Left forelimb (tissue), 1 donor: ENCODE measurements around the gene INAFM2.

ENCODE experiments used
- DNase-seq: peaks from one replicate; pipeline ENCODE4 v3.0.0-alpha.2; 2018; ENCODE audit warnings: low spot score

Gene INAFM2

DNA sequence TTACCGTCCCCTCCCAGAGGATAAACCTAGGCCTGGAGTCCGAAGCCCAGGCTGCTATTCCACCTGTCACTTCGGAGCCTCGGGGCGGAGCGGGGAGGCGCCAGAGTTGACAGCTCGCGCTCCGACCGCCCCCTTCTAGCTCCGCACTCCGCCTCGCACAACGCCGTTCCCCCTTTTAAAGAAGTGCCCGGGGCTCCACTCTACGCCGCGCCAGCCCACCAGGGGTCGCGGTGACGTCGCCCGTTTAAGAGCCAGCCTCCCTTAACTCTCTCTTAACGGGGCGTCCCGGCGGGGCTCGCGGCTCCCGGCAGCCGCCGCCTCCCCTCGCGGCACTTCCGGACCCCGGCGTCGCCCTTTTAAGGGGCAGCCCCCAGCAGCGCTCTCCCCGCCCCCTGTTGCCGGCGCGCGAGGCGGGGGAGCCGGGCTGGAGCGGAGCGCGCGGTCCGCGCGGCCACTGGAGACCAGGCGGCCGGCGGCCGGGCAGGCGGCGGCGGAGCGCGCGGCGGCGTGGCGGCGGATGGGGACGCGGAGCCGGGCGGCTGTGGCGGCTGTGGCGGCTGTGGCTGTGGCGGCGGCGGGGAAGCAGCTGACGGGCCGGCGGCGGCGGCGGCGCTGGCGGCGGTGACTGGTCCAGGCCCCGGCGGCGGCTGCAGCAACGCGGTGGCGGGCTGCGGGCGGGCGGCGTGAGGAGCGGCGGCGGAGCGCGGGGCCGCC is at the start of gene INAFM2:
INAFM2 (plus strand) TSS at position 454 of the 714 bp plus-strand sequence. CDS start 364 bp downstream, outside the sequence.
- peak; percentile 93 for DNase-seq

DNA sequence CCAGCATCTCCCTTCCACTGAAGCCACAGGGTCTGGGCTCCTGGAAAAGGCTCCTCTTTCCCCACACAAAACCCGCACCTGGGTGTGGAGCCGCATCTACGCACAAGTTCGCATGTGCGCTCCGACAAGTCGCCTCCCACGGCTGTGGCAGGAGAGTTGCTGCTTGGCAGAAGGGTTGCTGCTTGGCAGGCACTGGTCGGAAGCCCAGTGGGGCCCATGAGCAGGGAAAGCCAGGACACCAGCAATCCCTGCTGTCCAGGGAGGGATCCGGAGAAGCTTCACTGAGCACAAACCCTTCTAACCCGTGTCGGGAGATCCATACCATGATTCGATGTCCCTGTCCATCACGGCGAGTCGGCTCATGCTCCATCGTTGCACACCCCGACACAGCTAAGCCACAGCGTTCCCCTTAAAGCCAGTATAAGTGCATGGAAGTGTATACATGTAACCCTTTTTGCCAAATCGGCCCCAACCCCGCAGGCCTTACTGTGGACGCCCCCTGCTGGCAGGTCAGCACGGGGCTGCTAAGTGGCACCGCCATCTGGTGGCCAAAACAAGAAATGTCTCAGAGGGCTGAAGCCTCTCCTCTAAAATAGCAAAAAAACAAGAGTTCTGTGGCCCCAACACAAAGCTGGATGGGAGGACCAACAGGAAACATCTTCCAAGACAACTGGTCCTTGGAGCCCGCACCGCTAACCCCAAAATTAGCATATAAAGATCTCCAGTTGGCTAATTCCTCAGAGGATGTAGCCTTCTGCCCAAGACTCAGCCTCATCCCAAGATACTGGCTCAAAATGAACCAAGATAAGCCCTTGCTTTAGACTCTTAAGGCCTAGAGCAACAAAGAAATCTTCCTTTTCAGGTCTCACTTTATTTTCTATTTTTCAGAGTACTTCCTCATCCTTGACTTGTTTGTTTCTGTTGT is 48.9 kb upstream of the INAFM2 start:
- peak; percentile 77 for DNase-seq

DNA sequence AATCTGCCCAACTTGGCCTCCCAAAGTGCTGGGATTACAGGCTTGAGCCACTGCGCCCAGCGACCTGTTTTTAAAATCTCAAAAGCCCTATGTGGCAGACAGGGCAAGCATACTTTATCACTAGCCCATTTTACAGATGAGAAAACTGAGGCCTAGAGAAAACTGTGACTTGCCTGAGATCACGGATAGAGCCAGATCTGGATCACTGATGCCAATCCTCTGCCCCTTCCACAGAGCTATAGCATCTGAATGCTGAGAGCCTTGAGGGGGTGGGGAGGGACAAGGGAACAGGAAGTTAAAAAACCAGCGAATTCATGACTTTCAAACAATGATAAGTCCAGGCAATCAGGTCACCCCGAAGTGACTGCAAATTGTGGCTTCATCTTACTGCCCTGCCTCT is 48.0 kb upstream of the INAFM2 start:
- no peak for DNase-seq

DNA sequence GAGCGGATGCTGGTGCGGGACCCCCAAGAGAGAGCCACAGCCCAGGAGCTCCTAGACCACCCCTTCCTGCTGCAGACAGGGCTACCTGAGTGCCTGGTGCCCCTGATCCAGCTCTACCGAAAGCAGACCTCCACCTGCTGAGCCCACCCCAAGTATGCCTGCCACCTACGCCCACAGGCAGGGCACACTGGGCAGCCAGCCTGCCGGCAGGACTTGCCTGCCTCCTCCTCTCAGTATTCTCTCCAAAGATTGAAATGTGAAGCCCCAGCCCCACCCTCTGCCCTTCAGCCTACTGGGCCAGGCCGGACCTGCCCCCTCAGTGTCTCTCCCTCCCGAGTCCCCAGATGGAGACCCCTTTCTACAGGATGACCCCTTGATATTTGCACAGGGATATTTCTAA is 47.5 kb upstream of the INAFM2 start:
- no peak for DNase-seq

DNA sequence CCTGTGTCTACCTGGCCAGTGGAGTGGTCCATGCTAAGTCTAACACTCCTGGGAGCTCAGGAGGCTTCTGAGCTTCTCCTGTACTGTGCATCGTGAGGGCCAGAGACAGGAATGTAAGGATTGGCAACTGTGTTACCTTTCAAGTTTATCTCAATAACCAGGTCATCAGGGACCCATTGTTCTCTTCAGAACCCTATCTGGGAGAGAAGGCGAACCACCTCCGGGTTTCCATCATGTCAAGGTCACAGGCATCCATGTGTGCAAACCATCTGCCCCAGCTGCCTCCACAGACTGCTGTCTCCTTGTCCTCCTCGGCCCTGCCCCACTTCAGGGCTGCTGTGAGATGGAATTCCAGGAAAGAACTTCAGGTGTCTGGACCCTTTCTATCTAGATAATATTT is 46.6 kb upstream of the INAFM2 start:
- no peak for DNase-seq

DNA sequence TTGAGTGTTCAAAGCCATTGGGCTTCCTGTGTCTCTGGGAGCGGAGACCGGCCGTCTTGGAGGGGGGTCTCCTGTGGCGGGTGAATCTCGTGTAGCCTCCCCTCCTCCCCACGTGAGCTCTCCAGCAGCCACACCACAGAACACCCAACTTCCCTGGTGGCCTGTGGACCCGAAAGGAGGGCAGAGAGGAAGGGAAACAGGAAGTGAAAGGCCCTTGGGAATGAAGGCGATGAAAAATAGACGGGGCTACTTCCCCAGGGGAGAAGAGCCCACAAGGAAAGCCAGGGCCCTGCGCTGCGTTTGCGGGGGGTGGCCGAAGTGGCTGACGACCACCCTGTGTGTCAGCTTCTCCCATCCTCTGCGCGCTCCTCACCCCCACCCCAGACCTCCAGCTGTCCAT is 46.0 kb upstream of the INAFM2 start:
- no peak for DNase-seq

DNA sequence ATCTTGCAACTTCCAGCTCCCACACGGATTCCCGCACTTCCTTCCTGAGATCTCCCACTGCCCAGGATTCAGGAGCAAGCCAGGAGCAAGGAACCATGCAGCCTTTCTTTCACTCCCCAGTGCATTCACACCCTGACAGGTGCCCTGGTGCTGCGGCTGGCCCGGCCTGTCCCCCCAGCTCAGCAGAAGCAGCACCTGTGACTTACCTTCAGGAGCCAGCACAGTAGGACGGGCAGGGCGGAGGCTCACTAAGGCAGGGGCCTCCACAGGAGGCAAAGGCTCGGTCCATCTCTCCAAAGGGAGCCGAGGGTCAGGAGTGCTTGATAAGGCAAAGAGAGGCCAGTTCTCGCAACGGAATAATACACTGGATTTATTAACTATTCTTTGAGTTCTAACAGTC is 45.5 kb upstream of the INAFM2 start:
- no peak for DNase-seq

DNA sequence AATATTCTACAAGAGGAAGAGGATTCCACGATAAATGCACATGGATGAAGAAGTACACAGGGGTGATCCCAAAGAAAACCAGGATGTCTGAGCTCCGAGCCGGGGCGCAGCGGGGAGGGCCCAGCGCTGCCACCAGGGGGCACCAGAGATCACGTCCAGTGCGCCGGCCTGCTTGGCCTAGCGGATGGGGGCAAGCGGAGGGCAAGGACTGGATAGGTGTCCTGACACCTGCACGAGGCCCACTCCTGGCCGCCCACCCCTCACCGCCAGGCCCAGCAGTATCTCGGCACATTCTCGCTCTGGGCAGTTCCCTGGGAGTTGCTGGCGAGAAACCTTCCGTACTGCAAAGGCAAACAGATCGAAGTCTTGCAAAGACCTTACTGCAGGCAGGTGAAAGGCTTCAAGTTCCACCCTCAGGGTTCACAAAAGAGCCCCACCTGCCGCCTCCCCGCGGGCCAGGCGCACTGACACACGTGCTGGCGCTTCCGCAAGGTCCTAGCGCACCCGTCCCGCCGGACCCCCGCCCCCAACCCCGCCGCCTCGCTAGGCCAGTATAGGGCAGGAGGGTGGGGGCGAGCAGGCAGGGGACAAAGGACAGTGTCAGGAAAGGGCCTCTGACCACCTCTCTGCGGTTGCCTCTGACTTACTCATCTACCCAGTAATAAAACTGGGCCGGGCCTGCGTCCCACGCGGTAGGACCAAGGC is 43.9 kb upstream of the INAFM2 start:
- DNase-seq = peak; percentile 87

DNA sequence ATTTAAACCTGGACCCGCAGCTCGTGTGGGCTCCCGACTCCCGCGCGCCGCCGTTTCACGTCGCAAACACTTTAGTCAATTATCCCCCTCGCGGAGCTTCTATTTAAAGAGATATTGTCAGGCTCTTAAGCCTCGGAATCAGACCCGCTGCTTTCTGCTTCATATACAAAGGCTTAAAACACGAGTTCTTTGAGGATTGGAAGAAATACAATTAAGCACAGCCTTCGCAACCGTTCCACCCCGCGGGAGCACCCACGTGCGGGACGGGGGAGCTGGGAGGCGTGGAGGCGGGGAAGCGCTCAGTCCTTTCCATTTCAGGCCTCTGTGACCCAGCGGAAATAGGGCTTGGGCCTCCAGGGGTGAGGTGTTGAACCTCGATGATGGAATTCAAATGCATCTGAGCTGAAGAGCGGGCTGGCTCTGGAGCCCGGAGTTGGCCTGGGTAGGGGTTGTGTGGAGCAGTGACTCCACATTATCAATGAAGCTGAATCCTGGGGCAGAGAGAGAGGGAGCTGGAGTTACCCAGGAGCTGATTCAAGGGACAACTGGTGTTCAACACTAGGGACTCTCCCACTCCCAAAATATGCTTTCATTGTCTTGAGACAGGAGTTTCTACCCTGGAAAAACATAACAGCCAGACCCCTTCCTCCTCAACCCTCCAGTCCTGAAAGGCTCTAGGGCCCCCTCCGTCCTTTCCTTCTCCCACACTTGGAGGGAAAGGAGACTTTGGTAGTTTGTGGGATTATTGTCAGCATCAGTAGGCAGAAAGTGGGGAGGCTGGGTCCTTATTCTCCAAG is 43.0 kb upstream of the INAFM2 start:
- no peak for DNase-seq

DNA sequence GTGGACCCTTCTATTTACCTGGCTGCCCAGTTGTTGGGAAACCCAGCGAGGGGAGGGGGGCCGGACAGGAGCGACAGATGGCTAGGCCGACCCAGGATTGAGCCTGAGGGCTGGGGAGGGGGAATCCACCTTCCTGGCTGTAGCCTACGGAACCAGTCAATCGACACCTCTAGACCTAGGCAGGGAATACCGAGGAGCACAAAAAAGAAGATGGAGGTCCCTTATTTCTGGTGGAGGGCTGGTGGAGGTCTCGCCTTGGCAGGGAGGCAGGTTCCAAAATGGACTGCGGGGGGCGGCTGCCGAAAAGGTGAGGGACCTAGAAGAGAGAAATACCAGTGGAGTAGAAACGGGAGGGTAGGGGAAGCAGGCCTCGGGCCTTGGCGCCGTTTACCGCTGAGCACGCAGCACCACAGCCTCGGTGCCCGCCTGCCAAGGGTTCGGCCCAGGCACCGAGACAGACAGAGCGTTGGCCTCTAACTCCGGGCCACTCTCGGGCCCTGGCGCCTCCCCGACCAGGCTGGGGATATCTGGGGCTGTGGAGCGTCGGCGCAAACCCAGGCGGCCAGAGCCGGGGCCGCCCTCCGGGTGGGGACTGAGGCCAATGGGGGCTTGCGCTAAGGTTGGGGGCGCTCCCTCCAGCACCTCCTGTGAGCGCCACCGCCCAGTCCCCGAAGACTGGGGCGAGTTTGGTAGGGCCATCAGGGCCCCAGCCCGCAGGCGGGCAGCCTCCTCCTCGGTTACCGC is 42.3 kb upstream of the INAFM2 start:
- no peak for DNase-seq

DNA sequence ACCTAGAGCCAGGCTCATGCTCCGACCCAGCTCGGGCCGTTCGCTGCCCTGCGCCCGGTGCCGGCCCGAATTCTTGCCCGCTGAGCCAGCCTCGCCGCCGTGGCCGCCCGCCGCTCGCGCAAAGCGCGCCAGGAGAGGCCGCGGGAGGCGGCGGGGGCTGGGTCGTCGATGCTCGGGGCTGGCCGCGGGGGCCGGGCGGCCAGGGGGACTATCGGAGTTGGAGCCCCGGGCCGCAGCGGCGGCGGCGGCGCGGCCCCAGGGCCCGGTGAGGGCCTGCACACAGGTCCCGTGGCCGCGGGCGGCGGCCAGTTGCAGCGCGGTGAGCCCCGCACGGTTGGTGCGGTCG is 41.7 kb upstream of the INAFM2 start:
- no peak for DNase-seq

DNA sequence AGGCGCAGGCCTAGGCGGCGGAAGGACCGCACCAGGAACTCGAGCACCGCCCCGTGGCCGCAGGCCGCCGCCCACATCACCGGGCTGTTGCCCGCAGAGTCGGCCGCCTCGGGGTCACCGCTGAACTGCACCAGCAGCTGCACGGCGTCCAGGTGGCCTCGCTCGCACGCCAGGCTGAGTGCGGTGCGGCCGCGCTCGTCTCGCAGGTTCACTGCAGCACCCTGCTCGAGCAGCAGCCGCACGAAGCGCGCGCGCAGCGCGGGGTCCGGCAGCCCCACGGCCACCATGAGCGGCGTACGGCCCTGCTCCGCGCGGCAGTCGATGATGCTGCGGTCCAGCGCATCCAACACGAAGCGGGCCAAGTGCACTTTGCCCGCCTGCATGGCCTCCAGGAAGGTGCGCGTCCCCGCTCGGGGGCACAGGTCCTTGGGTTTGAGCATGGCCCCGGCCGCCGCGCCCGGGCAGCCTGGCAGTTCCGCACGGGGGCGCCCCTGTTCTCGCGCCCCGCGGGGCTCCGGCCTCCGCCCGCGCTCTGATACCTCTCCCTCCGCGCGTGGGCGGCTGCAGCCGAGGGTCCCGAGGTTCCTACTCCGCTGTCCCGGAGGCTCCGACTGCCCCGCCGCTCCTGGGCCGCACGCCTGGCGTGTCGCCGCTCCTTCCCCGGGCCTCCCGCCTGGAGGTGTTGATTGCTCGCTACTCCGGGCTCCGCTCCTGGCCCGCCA is 41.2 kb upstream of the INAFM2 start:
- DNase-seq = no peak

DNA sequence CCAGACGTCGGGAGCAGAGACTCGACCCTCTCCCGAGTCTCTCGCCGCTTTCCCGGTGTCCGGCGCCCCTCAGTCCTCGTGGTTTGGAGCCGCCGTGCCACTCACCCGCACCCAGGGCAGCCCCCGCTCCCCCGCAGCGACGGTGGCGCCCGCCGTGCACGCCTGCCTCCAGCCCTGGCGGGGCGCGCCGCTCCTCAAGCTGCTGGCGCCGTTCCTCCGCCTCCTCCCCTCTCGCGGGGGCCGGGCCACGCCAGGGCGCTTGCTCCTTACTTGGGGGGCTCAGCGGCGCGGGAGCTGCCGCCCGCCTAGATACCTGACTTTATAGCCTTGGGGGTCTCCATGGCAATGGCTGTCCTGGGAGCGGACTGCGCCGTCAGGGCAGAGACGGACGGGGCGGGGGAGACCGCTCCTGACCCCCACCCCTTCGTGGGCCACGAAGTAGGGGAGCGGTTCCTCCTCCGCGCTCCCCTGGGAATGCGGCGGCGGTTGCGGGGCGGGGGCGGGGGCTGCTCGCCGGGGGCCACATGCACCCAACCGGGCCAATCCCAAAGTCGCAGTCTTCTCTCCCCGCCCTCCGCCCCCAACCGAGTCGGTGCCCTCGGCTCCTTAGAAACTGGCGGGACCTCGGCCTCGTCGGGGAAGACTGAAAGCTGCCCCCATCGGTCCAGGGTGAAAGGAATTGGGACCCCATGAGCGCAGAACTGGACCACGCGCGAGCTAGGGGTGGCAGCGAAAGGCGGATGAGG is 40.5 kb upstream of the INAFM2 start, which contains the start of gene ANKRD63:
ANKRD63 (minus strand) TSS at position 196 of the 746 bp plus-strand sequence. CDS start 478 bp downstream, outside the sequence.
- DNase-seq = no peak

DNA sequence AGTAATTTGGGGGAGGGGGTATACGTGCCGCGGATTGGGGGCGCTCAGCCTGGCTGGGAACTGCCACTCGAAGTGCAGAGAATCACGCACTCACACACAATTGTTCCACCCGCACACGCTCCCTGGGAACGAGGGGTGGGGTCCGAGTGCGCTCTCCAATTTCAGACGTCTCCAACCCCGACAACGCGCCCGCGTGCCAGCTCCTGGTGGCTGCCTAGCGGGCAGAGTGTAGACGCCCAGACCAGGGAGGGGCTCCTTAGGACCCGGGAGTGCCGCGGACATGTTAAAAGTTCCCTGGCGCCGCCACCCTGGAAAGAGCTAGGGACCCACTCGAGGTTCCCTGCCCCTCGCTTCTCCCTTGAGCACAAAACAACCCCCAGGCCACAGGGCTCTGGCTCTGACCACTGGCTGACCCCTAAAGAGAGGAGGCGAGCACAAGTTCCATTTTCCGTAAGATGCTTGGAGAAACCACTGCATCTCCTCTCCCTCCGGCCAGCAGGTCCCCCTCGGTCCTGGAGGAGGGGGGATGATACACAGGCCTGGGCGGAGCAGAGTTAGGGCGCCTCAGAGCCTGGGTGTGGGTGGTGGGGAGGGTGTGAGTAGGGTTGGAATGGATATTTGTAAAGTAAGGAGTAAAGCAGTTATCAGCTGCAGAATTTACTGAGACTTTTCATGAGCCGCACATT is 39.7 kb upstream of the INAFM2 start:
- DNase-seq = no peak

DNA sequence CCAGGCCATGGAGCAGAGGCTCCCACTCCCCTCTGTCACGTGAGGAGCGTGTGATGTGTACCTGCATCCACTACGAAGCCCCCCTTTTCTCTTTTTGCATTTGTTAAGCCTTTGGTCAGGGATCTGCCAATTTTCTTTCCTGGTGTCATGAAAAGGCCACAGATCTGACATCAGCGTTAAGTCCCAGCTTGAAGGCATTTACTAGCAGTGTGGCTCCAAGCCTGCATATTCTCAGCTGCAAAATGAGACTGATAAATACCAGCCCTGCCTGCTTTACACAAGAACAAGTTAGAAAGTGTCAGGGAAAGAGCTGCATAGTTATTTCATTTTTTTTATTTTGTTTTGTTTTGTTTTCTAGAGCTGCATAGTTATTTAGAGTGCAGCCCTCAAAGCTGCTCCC is 38.3 kb upstream of the INAFM2 start:
- DNase-seq = no peak

DNA sequence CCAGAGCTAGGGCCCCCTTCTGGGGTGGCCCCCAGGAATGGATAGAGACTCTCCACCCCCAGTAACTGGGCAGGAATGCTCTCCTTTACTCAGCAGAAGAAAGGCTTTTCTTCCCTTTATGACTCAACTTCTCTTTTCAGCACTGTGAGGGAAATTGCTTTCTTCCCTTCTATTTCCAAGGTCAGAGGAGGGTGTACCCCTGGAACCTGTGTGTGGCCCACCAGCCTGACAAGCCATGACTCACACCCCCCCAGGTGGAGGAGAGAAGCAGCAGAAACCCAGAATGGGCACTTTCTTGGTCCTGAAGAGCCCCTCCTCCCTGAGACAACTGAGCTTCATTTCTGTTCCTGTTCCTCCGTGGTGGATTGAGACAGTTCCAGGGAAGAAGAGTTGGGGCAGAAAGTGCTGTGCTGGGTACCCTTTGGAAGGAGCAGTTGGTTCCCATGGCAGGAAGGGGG is 37.9 kb upstream of the INAFM2 start:
- DNase-seq = no peak

DNA sequence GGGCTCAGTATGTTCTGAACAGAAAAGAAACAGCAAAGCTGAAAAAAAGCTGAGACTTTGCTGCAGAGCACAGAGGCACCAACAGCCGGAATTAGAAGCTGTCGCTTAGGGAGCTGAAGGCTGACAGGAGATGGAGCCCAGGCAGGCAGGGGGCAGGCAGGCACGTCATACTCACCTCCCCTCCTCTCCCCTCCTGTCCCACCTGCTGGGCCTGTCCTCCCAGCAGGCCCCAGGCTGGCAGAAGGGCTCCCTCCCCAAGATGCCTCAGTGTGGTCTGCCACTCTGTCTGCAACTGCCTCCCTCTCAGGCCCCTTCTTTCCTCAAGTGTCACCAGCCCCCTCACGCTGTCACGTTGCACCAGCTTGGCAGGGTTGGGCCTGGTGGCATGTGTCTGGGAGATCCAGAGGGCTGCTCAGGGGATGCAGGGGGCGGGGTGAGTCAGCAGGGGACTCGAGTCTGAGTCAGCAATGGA is 37.4 kb upstream of the INAFM2 start:
- no peak for DNase-seq

DNA sequence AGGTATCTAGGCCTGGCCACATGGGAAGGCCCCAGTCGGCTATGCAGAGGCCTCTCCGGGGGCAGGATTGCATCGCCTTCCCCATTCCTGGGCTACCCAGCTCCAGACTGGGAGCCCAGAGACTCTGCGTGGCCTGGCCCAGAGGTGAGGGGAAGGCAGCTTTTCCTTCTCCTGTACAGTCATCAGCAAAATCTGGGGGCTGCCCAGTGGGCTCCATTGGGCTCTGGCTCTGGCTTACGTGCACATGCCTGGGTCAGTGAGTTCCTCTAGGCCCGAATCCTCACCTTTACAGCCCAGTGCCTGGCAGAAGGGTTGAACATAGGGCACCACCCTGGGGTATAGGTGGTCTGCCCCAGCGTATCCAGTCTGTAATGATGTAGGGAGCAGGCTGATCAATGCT is 36.7 kb upstream of the INAFM2 start:
- DNase-seq = no peak

DNA sequence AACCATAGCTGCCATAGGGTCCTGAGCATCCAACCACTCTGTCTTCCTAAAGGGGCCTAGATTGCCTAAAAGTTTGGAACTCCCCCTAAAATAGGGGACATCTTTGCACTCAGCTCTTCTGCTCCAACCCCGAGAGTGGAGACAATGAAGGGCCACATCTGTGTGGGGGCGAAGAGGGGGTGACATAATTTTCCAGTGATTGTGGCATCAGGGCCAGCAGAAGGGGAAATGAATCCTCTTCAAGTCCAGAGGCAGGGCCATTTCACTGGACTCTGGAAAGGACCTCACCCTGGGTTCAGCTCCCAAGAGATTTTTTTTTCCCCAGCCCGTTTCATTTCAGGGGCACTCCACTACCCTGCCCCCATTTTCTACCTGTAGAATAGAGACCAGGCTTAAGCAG is 36.0 kb upstream of the INAFM2 start:
- no peak for DNase-seq
